NCI-H748 (cell line): Measurements from ENCODE around the gene CCDC88B.

Experiments used
- DNase-seq: peaks from one replicate; lab custom pipeline; 2025; ENCODE audit not compliant: unreplicated experiment; lab: John Stamatoyannopoulos, UW

CCDC88B gene

GRCh38 chr11:64343767-64344559 lies 4.0 kb downstream of the CCDC88B start:
- DNase-seq: peak; percentile 25

- no peak for DNase-seq
These were observed 4.8 kb downstream of the CCDC88B start for GRCh38 chr11:64344787-64345186.

- DNase-seq: no peak
These were observed 7.3 kb downstream of the CCDC88B start for GRCh38 chr11:64347193-64347867.

GRCh38 chr11:64348383-64349024 lies 8.5 kb downstream of the CCDC88B start:
- no peak for DNase-seq

- no peak for DNase-seq
These were observed 9.0 kb downstream of the CCDC88B start for GRCh38 chr11:64349025-64349387.

GRCh38 chr11:64349404-64349803 lies 9.4 kb downstream of the CCDC88B start:
- DNase-seq: no peak

- DNase-seq: no peak
These were observed 11.2 kb downstream of the CCDC88B start for GRCh38 chr11:64351136-64351631.

- DNase-seq: peak; percentile 34
These were observed 12.3 kb downstream of the CCDC88B start for GRCh38 chr11:64352099-64352994.

GRCh38 chr11:64352995-64353714 lies 13.2 kb downstream of the CCDC88B start:
- DNase-seq: peak; percentile 34

- DNase-seq: no peak
These were observed 13.9 kb downstream of the CCDC88B start for GRCh38 chr11:64353715-64354506.

GRCh38 chr11:64355078-64355940 lies 15.3 kb downstream of the CCDC88B start:
- peak; percentile 65 for DNase-seq

GRCh38 chr11:64356498-64357411 lies 16.8 kb downstream of the CCDC88B start:
- DNase-seq: peak; percentile 57

- no peak for DNase-seq
These were observed 17.4 kb downstream of the CCDC88B start for GRCh38 chr11:64357446-64357845.

GRCh38 chr11:64357904-64358535 lies 18.0 kb downstream of the CCDC88B start:
- DNase-seq: no peak

GRCh38 chr11:64358536-64358906 lies 18.5 kb downstream of the CCDC88B start:
- no peak for DNase-seq

GRCh38 chr11:64358907-64359711 lies 19.1 kb downstream of the CCDC88B start, which contains the start of gene RPS6KA4:
RPS6KA4 (plus strand) TSS chr11:64359162; CDS start chr11:64359236, 74 bp downstream.
- DNase-seq: peak; percentile 73
